NCI-H2081 (cell line): ENCODE data around the gene COPS7B.
A peak's percentile ranks its signal among the peaks of the same experiment; 100 is the strongest.
"Not testable (repeated sequence)": the region's sequence is repeated elsewhere in the genome, so short reads cannot be mapped to it uniquely, and the experiment has no call there.

Experiments
- DNase-seq, 2 experiments: peaks; one replicate each; lab custom pipeline; 2025; lab: John Stamatoyannopoulos, UW

Gene COPS7B

GRCh38 chr2:231786177-231786916, at the start of gene COPS7B:
Gene COPS7B (plus strand): TSS chr2:231786445. CDS start chr2:231788571, 2,126 bp downstream.
- peak; percentile 79 to 85 for DNase-seq

- DNase-seq, result no peak
Observed at GRCh38 chr2:231737761-231738160, 48.5 kb upstream of the COPS7B start.

GRCh38 chr2:231743376-231744116, 42.7 kb upstream of the COPS7B start:
- no peak for DNase-seq

- no peak for DNase-seq
Observed at GRCh38 chr2:231745303-231746038, 40.8 kb upstream of the COPS7B start.

- not testable (repeated sequence) for DNase-seq
Observed at GRCh38 chr2:231748153-231748896, 37.9 kb upstream of the COPS7B start.

GRCh38 chr2:231749016-231749415, 37.2 kb upstream of the COPS7B start:
- DNase-seq, result not testable (repeated sequence)

- DNase-seq, result no peak
Observed at GRCh38 chr2:231751042-231751815, 35.0 kb upstream of the COPS7B start.

- no peak for DNase-seq
Observed at GRCh38 chr2:231752061-231752460, 34.2 kb upstream of the COPS7B start.

- DNase-seq, result no peak
Observed at GRCh38 chr2:231761735-231762134, 24.5 kb upstream of the COPS7B start.

GRCh38 chr2:231764124-231764523, 22.1 kb upstream of the COPS7B start:
- DNase-seq, result no peak

GRCh38 chr2:231764760-231765159, 21.5 kb upstream of the COPS7B start:
- no peak for DNase-seq

GRCh38 chr2:231765496-231765929, 20.7 kb upstream of the COPS7B start:
- no peak for DNase-seq

GRCh38 chr2:231769170-231770136, 16.8 kb upstream of the COPS7B start:
- no peak for DNase-seq

GRCh38 chr2:231780123-231780908, 5.9 kb upstream of the COPS7B start:
- DNase-seq, result no peak

- peak; percentile 93 to 98 for DNase-seq
Observed at GRCh38 chr2:231780909-231781797, 5.1 kb upstream of the COPS7B start, which contains the start of gene PDE6D. Gene PDE6D (minus strand): TSS chr2:231781282. CDS start chr2:231781114, 168 bp downstream.

- peak in 1 of 2 experiments; percentile 54 for DNase-seq
Observed at GRCh38 chr2:231781798-231782726, 4.2 kb upstream of the COPS7B start.

- DNase-seq, result no peak
Observed at GRCh38 chr2:231785413-231785812, 832 bp upstream of the COPS7B start.
